Activated CD8-positive, alpha-beta memory T cell treated with anti-CD3 and anti-CD28 coated beads for 1 hour (primary cell): ENCODE results near the gene NPNT.
"Not testable (repeated sequence)": the region's sequence is repeated elsewhere in the genome, so short reads cannot be mapped to it uniquely, and the experiment has no call there.

Experiments used
- DNase-seq, 2 donors: peaks; one replicate each; pipeline ENCODE4 v3.0.0-alpha.2; 2020; ENCODE audit warnings: low read depth in 1 of 2; ENCODE audit errors: extremely low read depth in 1 of 2

NPNT gene, protein sequence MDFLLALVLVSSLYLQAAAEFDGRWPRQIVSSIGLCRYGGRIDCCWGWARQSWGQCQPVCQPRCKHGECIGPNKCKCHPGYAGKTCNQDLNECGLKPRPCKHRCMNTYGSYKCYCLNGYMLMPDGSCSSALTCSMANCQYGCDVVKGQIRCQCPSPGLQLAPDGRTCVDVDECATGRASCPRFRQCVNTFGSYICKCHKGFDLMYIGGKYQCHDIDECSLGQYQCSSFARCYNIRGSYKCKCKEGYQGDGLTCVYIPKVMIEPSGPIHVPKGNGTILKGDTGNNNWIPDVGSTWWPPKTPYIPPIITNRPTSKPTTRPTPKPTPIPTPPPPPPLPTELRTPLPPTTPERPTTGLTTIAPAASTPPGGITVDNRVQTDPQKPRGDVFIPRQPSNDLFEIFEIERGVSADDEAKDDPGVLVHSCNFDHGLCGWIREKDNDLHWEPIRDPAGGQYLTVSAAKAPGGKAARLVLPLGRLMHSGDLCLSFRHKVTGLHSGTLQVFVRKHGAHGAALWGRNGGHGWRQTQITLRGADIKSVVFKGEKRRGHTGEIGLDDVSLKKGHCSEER

DNA sequence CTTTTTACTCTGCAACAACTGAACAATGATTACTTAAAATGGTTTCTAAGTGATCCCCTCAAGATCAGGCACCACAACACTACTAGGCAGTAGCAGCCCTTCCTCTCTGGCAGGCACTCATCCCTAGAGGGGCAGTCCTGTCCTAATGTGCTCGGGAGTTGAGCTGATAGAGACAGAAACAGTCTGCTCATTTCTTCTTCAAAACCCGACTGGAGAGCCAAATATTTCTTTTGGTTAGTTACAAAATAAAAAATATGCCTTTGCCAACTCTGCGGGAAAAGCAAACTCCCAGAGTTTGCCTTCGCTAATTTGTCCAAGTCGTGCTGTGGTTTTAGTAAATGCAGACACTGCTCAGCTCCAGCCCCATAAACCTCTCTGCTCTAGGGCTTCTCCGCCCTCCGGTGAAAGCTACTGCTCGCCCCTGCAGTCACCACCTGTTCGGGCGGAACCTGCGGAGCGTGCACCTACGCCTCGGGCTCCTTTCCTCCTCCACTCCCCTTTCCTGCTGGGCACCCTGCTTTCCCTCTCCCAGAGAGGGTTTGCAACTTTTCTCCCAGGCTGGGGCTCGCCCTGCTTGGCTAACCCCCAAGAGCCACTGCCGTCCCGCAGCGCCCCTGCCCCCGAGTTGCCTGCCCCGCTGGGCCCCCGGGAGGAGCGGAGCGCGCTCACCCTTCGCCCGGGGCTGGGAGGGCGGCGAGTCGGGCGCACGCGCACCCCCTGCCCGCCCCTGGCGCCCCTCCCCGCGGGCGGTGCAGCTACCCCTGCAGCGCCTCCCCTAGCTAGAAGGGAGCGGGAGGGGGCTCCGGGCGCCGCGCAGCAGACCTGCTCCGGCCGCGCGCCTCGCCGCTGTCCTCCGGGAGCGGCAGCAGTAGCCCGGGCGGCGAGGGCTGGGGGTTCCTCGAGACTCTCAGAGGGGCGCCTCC is at the start of gene NPNT:
NPNT (plus strand) TSS at position 812 of the 923 bp plus-strand sequence. CDS start 182 bp downstream, outside the sequence.
- no peak for DNase-seq

DNA sequence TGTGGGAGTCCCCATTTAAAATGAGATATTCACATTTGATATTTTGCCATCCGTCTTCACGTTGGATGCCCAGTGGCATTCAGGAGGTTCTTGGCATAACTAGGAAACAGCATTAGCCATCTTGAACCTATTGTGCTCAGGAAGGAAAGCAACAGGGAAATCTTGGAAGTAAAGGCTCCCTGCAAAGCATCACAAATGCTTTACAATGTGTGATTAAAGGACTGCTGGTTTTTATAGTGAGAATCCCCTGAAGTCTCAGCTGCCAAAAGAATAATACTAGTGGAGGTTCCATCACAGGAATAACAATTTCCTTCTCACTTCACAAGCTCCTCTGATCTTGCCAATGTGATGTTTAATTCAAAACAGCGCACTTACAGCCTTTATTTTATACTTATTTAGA is 49.7 kb upstream of the NPNT start:
- DNase-seq: no peak

DNA sequence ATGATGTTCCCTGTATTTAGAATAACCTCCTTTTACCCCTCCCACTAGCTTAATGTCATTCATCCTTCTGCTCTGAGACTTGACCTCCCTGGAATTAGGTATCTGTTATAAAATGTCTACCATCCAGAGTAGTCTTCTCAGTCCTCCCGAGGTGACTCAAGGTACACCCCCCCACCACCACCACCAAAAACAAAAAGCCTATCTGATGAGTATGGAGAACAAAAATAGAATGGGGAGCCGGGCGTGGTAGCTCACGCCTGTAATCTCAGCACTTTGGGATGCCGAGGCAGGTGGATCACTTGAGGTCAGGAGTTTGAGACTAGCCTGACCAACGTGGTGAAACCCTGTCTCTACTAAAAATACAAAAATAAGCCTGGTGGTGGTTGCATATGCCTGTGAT is 46.9 kb upstream of the NPNT start:
- DNase-seq: not testable (repeated sequence)

DNA sequence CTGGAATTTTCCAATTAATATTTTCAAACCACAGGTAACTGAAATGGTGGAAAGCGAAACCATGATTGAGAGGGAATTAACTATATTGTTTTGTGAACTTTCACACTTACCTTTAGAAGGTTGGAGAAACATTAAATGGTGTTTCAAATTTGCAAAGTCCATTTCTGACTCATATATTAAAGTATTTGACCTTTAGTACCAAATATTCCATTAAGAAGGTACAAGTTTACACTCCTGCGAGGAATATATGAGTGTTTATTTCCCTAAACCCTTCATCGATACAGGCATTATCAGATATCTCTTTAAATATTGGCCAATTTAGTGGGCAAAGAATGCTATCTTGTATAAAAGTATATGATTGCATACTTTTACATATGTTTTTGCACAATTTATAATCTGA is 44.1 kb upstream of the NPNT start:
- no peak for DNase-seq

DNA sequence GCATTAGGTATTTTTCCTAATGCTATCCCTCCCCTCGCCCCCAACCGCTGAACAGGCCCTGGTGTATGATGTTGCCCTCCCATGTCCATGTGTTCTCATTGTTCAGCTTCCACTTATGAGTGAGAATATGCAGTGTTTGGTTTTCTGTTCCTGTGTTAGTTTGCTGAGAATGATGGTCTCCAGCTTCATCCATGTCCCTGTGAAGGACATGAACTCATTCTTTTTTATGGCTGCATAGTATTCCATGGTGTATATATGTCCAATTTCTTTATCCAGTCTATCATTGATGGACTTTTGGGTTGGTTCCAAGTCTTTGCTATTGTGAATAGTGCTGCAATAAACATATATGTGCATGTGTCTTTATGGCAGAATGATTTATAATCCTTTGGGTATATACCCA is 43.0 kb upstream of the NPNT start:
- DNase-seq: not testable (repeated sequence)

DNA sequence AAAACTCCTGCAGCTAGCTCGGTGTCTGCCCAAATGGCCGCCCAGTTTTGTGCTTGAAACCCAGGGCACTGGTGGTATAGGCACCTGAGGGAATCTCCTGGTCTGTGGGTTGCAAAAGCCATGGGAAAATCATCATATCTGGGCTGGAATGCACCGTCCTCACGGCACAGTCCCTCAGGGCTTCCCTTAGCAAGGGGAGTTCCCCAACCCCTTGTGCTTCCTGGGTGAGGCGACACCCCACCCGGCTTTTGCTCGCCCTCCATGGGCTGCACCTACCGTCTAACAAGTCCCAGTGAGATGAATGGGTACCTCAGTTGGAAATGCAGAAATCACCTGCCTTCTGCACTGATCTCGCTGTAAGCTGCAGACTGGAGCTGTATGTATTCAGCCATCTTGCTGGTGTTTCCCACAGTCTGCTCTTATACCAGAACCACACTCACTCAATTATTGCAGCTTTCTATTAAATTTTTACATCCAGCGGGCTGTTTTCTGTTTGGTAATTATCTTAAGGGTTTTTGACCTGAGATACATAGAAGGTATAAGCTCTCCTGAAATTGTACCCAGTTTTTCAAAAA is 36.7 kb upstream of the NPNT start:
- DNase-seq: no peak

DNA sequence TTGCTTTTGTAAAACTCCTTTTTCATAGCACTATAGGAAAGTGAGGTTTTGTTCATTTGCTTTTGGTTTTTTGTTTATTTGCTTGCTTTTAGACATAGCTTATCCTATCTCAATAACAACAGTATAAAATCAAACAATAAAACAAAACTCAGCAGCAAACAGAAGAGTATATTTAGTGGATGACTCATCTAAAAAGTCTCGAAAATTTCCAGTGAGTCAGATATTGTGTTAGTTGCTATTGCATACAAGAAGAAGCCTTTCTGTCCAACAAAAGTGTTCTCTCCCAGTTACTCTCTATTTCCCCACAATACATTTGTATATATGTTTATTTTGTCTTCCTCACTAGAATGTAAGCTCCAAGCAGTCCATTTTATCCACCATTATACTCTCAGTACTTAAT is 36.0 kb upstream of the NPNT start:
- no peak for DNase-seq

DNA sequence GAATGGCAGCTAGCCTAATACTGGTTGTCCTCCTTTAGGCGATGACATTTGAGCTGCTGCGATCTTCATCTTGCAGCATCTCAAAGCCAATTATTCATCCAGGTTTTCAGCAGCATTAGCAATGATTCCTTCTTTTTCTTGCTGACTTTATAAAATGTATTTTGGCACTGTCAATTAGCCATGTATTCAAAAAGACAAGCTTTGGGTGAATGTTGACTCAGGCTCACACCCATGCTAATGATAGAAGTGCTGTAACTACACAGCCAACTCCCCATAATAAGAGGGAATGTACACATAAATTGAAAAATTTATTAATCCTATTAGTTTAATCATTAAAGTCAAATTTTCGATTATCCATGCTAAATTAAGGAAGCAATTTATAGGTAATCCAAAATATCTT is 24.3 kb upstream of the NPNT start:
- DNase-seq: no peak

DNA sequence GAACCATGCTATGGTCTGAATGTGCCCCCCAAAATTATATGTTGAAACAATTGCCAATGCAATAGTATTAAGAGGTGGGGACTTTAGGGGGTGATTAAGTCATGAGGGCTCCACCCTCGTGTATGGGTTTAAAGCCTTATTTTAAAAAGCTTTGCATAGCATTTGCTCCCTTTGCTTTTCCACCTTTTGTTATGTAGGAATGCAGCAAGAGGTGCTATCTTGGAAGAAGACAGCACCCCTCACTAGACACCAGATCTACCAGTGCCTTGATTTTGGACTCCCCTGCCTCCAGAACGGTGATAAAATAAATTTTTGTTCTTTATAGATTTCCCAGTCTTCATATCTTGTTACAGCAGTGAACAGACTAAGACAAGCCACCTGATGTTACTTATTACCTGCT is 23.3 kb upstream of the NPNT start:
- no peak for DNase-seq

DNA sequence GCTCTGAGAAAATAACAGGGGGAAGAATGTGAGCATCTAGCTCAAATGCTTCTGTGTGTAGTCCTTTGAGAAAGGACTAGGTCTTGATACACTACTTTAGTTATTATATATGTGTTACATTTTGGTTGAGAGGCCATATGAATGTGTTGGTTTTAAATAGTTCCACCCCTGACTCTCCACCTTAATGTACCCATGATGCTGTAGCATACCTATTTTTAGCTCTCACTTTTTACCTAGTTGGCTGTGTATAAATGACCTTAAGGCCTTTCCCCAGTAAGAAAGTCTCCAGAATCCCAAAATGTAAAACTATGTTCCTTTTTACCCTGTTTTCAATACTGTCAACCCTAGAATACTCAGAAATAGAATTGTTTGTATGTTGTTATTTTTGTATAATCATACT is 20.0 kb upstream of the NPNT start:
- no peak for DNase-seq

DNA sequence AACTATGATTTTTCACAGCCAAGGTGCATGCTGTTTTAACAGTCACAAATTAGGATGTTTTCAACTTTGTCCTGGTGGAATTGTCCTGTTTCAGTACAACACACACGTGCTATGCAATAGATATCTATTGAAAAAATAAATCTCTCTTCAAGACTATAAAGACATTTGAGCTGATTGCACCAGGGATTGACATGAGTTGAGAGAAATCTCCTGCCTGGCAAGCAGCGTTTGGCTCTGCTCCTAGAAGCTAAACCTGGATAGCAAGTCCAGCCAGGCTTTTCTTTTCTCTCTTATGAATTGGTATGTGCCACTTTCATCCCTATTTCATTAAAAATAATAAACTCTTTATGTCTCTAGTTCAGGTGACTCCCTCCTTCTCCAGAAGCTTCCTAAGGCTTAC is 16.6 kb upstream of the NPNT start:
- DNase-seq: no peak

DNA sequence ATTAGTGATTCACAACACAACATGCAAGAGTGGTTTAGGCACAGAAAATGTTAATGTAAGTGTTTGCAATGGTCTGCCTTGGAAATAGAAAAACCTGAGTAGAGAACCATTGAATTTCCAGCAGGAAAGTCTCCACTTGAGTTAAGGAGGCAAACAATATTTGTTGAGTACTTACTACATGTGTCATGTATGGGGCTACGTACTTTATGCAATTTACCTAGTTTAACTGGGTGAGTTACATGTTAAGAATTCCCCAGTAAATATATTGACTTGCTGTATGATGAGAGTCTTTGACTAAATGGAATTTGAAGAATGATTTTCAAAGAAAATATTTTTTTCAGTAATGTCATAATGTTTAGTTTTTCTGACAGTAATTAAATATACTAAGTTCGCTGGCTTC is 7.8 kb upstream of the NPNT start:
- no peak for DNase-seq

DNA sequence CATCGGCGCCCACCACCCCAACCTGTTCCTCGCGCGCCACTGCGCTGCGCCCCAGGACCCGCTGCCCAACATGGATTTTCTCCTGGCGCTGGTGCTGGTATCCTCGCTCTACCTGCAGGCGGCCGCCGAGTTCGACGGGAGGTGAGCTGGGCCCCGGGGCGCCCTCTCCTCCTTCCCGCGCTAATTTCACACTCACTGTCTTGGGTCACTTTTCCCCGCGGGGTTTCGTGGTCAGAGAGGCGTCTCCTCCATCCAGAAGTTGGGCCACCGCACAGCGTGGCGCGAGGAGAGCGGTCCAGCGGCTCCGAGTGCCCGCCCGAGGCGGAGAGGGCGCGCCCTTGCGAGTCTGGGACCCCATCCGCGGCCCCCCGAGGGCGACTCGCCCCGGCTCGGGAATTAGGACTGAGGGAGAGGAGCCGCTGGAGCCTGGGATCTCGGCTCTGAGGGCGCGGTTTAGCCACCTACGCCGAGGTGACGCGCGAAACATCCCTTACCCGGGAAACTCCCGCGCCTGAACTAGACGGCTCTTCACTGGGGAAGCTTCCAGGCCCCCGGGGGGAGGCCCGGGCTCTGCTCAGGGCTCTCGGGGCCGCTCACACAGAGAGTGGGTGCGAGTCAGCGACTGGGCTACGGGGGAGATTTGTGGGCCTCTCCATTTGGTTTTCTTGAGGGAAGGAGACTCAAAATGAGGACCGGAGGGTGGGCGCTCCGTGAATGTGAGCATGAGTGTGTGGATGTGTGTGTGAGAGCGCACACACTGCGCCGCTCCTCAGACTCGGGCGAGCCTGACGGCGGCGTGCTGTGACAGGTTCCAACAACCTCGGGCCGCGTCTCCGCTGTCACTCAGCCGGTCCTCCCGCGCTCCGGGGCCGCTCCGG is 551 bp downstream of the NPNT start:
- no peak for DNase-seq

DNA sequence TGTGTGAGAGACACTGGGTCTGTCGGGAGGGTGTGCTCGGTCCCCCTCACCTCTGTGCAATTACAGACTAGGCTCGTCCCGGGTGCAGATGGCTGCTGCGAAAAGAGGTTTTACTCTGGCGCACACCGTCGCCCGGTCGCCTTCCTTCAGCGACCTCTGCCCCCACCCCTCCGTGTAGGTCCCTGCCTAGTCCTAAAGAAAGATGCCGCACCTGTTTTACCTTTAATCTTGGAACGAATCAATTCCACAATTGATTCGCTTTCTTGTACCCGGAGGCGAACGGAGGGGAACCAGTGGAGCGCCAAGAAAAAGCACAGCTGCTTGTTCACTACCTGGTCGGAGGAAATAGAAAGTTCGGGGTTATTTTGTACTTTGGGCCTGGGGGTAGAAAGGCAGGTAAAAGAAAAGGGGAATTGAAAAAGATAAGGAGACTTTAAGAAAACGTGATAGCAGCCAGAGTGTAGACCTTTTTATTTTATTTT is 1.2 kb downstream of the NPNT start:
- DNase-seq: no peak

DNA sequence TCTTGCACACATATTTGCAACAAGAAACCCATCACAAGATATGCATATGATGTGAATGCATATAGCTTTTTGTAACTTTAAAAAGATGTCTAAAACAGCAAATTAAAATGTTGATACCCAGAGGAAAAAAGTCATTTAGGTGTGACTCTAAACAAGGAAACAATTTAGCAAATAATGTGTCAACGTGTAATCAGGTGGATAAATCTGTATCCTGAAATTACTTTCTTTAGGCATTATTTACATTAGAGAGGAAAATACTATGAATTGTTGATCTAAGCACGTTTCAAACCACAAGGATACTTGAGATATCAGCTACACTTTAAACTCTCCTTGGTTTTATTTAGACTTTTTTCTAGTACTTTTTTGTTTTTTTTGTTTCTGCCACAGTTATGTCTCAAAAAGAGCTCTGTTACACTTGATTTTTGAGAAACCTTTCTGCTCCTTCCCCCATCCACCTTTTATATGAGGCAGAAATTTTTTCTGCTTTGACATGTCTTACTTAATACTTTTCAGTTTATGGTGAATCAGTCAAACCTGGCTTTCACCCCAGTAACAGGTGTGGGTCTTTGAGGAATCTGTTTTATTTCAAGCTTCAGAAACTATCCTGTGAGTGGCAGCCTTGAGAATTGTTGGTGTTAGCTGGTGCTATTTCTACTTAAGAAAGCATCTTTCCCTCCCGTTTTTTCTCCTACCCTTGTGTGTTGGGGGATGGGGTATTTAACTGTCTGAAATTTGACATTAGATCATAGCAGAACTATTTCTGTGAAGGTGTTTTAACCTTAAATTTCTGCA is 1.9 kb downstream of the NPNT start:
- no peak for DNase-seq

DNA sequence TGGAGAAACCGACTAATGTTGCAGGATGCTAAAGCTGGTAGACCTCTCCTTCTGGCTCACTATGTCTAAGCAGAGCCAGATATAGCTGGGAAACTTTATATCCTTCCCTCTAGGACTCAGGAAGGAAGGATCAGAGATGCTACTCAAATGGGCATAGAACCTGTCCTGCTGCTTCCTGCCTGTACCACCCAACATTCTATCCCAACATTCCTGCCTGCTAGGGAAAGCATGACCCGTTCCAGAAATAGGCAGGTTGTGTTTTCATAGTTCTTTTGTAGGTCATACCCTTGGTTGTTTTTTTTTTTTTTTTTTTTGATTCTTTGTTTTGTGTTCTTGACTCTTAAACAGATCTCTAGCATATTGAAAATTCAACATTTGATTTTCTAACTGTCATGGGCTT is 5.3 kb downstream of the NPNT start:
- DNase-seq: no peak

DNA sequence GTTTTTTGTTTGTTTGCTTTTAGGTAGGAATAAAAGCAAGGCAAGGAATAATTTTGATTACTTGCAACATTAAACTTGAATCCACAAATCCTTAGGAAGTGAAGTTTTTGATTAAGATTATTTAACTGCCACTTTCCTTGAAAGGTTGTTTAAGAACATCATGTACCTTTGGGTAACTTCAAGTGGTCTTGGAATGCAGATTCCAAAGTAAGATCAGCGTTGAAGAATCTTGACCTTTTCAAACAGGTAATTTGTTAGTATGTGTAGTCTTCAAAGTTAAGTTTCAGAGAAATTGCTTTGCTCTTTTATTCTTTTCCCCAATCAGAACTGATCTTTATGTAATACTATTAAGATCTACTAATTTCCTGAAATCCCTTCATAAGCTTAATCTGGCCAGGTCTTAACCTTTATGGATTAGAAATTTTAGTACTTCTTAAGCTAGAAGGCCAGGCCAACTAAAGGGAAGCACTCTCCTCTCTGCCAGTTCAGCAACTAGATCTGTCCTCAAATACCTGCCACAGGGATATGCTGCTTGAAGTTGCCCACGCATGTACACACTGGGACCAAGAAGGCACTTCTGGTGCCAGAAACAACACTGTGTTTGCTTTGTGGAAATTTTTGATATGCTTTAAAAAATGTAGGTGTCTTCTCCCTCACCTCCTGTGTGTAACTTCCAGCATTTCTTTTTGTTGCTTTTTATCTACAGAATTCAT is 7.4 kb downstream of the NPNT start:
- no peak for DNase-seq

DNA sequence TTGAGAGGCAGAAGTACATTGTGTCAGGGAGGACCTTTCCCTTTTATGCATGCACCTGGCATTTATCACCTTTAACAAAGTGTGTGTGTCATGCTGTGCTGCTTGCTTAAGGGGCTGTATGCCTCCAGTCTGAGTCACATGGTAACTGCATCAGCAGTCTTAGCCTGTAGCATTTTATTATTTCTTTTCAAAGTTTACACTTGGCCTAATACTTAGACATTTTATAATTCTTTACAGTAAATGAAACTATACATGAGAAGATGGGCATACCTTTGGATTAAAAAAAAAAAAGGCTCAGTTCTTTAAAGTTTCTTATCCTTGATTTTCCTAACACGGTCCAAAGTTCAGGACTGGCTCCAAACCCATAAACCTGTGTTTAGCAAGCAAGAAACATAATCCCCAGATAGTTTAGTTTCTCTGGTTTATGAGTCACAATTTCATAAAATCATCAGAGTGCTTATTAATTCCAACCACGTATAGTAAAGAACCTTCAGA is 14.6 kb downstream of the NPNT start:
- DNase-seq: no peak

DNA sequence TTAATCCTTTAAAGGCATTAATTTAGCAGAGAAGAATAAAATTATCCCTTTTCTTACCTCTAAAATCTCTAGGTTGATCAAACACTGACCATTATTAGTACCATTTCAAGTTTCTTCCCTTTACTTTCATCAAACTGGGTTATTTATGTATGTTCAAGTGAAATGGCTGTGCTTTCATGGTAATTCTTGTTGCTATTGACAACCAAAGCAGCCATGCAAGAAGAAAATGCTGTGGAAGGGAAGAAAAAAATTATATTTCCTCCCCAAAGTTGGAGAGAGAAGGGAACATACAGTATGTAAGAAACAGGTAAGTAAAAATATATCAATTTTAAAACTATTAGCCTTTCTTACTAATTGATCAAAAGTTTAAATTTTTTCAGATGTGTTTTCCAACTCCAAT is 16.2 kb downstream of the NPNT start:
- no peak for DNase-seq
